BLaER1 (cell line): ENCODE data around the gene TSHZ3.
A peak's percentile ranks its signal among the peaks of the same experiment; 100 is the strongest.

Experiments used
- H3K27ac ChIP-seq: shearing (Covaris generic); formaldehyde crosslinking; 2 replicates; pipeline ENCODE4 v1.8.1; 2022
- H3K27me3 ChIP-seq: shearing (Covaris generic); formaldehyde crosslinking; 2 replicates; pipeline ENCODE4 v1.8.1; 2022
- H3K36me3 ChIP-seq: shearing (Covaris generic); formaldehyde crosslinking; 2 replicates; pipeline ENCODE4 v1.8.1; 2022
- H3K4me1 ChIP-seq: shearing (Covaris generic); formaldehyde crosslinking; 2 replicates; pipeline ENCODE4 v1.8.1; 2022
- H3K4me2 ChIP-seq: shearing (Covaris generic); formaldehyde crosslinking; 2 replicates; pipeline ENCODE4 v1.8.1; 2022
- H3K4me3 ChIP-seq: shearing (Covaris generic); formaldehyde crosslinking; 2 replicates; pipeline ENCODE4 v1.8.1; 2022
- H3K9ac ChIP-seq: shearing (Covaris generic); formaldehyde crosslinking; 2 replicates; pipeline ENCODE4 v1.8.1; 2022
- H3K9me3 ChIP-seq: shearing (Covaris generic); formaldehyde crosslinking; 2 replicates; pipeline ENCODE4 v1.8.1; 2022
- H4K20me1 ChIP-seq: shearing (Covaris generic); formaldehyde crosslinking; 2 replicates; pipeline ENCODE4 v1.8.1; 2022
- Cebpa-rat ChIP-seq: shearing (Covaris generic); IDR thresholded peaks from 2 replicates; pipeline ENCODE4 v1.8.1; 2022

Gene TSHZ3

GRCh38 chr19:31354799-31355664, 5.8 kb upstream of the TSHZ3 start:
- TF ChIP-seq Cebpa-rat, result no peak
- H3K4me3 ChIP-seq, result no peak overlapping the region
- no peak overlapping the region for H3K9ac ChIP-seq
- peaks cover 7% of the 10 kb centered on the region; the same call in 1 of the 2 replicates for H3K9me3 ChIP-seq
- H3K27me3 ChIP-seq, result peaks cover 78% of the 10 kb centered on the region
- H3K4me2 ChIP-seq, result no peak overlapping the region
- H3K36me3 ChIP-seq, result no peaks in the 10 kb centered on the region
- H3K4me1 ChIP-seq, result peaks cover 22% of the 10 kb centered on the region
- no peak overlapping the region for H3K27ac ChIP-seq
- peaks cover 64% of the 10 kb centered on the region for H4K20me1 ChIP-seq

GRCh38 chr19:31354316-31354715, 5.1 kb upstream of the TSHZ3 start:
- no peak overlapping the region for H3K4me3 ChIP-seq
- H3K9me3 ChIP-seq, result peaks cover 7% of the 10 kb centered on the region; the same call in 1 of the 2 replicates
- TF ChIP-seq Cebpa-rat, result no peak
- H3K27me3 ChIP-seq, result peaks cover 78% of the 10 kb centered on the region
- no peak overlapping the region for H3K9ac ChIP-seq
- H3K4me1 ChIP-seq, result peaks cover 22% of the 10 kb centered on the region
- H3K27ac ChIP-seq, result no peak overlapping the region
- H3K4me2 ChIP-seq, result no peak overlapping the region
- peaks cover 64% of the 10 kb centered on the region for H4K20me1 ChIP-seq
- no peaks in the 10 kb centered on the region for H3K36me3 ChIP-seq

GRCh38 chr19:31353833-31354232, 4.6 kb upstream of the TSHZ3 start:
- peaks cover 79% of the 10 kb centered on the region for H3K27me3 ChIP-seq
- H3K36me3 ChIP-seq, result no peaks in the 10 kb centered on the region
- H3K27ac ChIP-seq, result no peak overlapping the region
- H4K20me1 ChIP-seq, result peaks cover 64% of the 10 kb centered on the region
- no peak overlapping the region for H3K4me2 ChIP-seq
- H3K4me3 ChIP-seq, result no peak overlapping the region
- H3K4me1 ChIP-seq, result peaks cover 22% of the 10 kb centered on the region
- H3K9ac ChIP-seq, result no peak overlapping the region
- TF ChIP-seq Cebpa-rat, result no peak
- H3K9me3 ChIP-seq, result peaks cover 7% of the 10 kb centered on the region; the same call in 1 of the 2 replicates

- Histone ChIP-seq H3K36me3 (no peaks in the 10 kb centered on the region), H3K9ac (no peak overlapping the region), H3K27ac (no peak overlapping the region), H3K9me3 (peaks cover 7% of the 10 kb centered on the region; the same call in 1 of the 2 replicates), H3K4me2 (peak overlapping the region; percentile 14; the same call in 1 of the 2 replicates), H4K20me1 (peaks cover 72% of the 10 kb centered on the region), H3K4me1 (peaks cover 29% of the 10 kb centered on the region), H3K4me3 (no peak overlapping the region), H3K27me3 (peaks cover 86% of the 10 kb centered on the region)
- TF ChIP-seq Cebpa-rat, result no peak
These were observed 3.8 kb upstream of the TSHZ3 start for GRCh38 chr19:31352782-31353651.

- Histone ChIP-seq H3K36me3 (no peaks in the 10 kb centered on the region), H3K4me2 (no peak overlapping the region), H3K9ac (no peak overlapping the region), H3K27me3 (peaks cover 86% of the 10 kb centered on the region), H4K20me1 (peaks cover 74% of the 10 kb centered on the region), H3K4me1 (peaks cover 36% of the 10 kb centered on the region), H3K27ac (no peak overlapping the region), H3K9me3 (peaks cover 7% of the 10 kb centered on the region; the same call in 1 of the 2 replicates), H3K4me3 (no peak overlapping the region; the same call in 1 of the 2 replicates)
- TF ChIP-seq Cebpa-rat, result no peak
These were observed 3.1 kb upstream of the TSHZ3 start for GRCh38 chr19:31352296-31352781.

- H4K20me1 ChIP-seq, result peaks cover 76% of the 10 kb centered on the region
- no peak for TF ChIP-seq Cebpa-rat
- H3K36me3 ChIP-seq, result no peaks in the 10 kb centered on the region
- H3K9me3 ChIP-seq, result peaks cover 2% of the 10 kb centered on the region; the same call in 1 of the 2 replicates
- H3K27me3 ChIP-seq, result peaks cover 83% of the 10 kb centered on the region
- peak overlapping the region; percentile 93 for H3K4me3 ChIP-seq
- H3K4me1 ChIP-seq, result peaks cover 36% of the 10 kb centered on the region
- H3K4me2 ChIP-seq, result peak overlapping the region; percentile 100
- H3K9ac ChIP-seq, result peak overlapping the region; percentile 76; the same call in 1 of the 2 replicates
- H3K27ac ChIP-seq, result no peak overlapping the region
These were observed 2.6 kb upstream of the TSHZ3 start for GRCh38 chr19:31351855-31352195.

- peak overlapping the region; percentile 76 for H3K9ac ChIP-seq
- TF ChIP-seq Cebpa-rat, result no peak
- peak overlapping the region; percentile 93 for H3K4me3 ChIP-seq
- peak overlapping the region; percentile 66; the same call in 1 of the 2 replicates for H3K27ac ChIP-seq
- H3K4me1 ChIP-seq, result peaks cover 36% of the 10 kb centered on the region
- no peaks in the 10 kb centered on the region for H3K9me3 ChIP-seq
- peak overlapping the region; percentile 100 for H3K4me2 ChIP-seq
- H3K27me3 ChIP-seq, result peaks cover 78% of the 10 kb centered on the region
- H3K36me3 ChIP-seq, result no peaks in the 10 kb centered on the region
- peaks cover 76% of the 10 kb centered on the region for H4K20me1 ChIP-seq
These were observed 2.0 kb upstream of the TSHZ3 start for GRCh38 chr19:31351056-31351854.

GRCh38 chr19:31350693-31351055, 1.4 kb upstream of the TSHZ3 start:
- Histone ChIP-seq H3K36me3 (no peaks in the 10 kb centered on the region), H3K27ac (peak overlapping the region; percentile 66), H3K4me2 (peak overlapping the region; percentile 100), H3K9ac (peak overlapping the region; percentile 76), H3K27me3 (peaks cover 72% of the 10 kb centered on the region), H3K9me3 (no peaks in the 10 kb centered on the region), H3K4me3 (peak overlapping the region; percentile 93), H4K20me1 (peaks cover 76% of the 10 kb centered on the region), H3K4me1 (peaks cover 36% of the 10 kb centered on the region)
- no peak for TF ChIP-seq Cebpa-rat
